Measurements from ENCODE around the gene TMPRSS11F. TPM values are rescaled to one million over a fixed set of nuclear protein-coding genes. Genes with fewer than 3 reads are reported as not detected.

Gene TMPRSS11F
- total RNA-seq, 3 donors from 2014 or later: not detected

DNA sequence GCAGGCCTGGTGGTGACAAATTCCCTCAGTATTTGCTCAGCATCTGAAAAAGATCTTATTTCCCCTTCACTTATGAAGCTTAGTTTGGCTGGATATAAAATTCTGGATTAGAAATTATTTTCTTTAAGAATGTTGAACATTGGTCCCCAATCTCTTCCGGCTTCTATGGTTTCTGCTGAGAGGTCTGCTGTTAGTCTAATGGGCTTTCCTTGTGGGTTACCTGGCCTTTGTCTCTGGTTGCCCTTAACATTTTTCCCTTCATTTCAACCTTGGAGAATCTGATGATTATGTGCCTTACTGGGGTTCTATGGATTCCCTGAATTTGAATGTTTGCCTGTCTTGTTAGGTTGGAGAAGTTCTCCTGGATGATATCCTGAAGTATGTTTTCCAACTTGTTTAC lies 17.4 kb upstream of the TMPRSS11F start:
- Histone ChIP-seq H3K4me1 (ENCODE audit: low read depth) (no peaks in the 10 kb centered on the region), H3K9me3 (no peaks in the 10 kb centered on the region), H3K4me3 (no peak overlapping the region), H3K36me3 (ENCODE audit: low read depth) (no peaks in the 10 kb centered on the region)
- DNase-seq: no peak
- intact Hi-C loops (cut with DNase I, micrococcal nuclease): no loop called here
- no peak for ATAC-seq
- TF ChIP-seq, protein P1, sequence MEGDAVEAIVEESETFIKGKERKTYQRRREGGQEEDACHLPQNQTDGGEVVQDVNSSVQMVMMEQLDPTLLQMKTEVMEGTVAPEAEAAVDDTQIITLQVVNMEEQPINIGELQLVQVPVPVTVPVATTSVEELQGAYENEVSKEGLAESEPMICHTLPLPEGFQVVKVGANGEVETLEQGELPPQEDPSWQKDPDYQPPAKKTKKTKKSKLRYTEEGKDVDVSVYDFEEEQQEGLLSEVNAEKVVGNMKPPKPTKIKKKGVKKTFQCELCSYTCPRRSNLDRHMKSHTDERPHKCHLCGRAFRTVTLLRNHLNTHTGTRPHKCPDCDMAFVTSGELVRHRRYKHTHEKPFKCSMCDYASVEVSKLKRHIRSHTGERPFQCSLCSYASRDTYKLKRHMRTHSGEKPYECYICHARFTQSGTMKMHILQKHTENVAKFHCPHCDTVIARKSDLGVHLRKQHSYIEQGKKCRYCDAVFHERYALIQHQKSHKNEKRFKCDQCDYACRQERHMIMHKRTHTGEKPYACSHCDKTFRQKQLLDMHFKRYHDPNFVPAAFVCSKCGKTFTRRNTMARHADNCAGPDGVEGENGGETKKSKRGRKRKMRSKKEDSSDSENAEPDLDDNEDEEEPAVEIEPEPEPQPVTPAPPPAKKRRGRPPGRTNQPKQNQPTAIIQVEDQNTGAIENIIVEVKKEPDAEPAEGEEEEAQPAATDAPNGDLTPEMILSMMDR (IDR thresholded peaks at IDR 0.05): no peak

DNA sequence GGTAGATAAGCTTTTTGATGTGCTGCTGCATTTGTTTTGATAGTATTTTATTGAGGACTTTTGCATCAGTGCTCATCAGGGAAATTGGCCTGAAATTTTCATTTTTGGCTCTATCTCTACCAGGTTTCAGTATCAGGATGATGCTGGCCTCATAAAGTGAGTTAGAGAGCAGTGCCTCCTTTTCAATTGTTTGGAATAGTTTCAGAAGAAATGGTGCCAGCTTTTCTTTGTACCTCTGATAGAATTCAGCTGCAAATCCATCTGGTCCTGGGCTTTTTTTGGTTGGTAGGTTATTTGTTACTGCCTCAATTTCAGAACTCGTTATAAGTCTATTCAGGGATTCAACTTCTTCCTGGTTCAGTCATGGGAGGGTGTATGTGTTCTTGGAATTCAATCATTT lies 15.6 kb upstream of the TMPRSS11F start:
- ATAC-seq: no peak
- TF ChIP-seq, protein P1 (IDR thresholded peaks at IDR 0.05): no peak

DNA sequence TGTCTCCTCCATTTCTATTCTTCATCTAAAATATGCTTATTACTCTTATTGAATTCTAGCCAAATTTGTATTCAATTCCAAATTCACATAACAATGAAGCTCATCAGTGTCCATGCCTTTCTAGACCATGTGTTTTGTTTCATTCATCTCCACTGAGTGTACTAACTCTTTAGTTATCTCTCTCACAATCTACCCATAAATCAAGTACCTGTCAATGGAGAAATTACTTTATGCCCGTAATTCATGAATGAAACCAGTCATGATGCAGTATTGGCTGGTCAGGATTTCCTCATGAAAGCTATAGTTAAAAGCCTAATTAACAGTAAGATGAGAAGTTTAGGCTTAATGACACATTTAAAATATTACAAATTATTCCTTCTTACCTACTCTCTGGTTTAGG lies 12.2 kb upstream of the TMPRSS11F start:
- intact Hi-C loops (cut with DNase I, micrococcal nuclease): no loop called here

More for the DNA sequence above, 15.6 kb upstream of the TMPRSS11F start:
- H3K9me3 ChIP-seq: no peaks in the 10 kb centered on the region
- no peak for DNase-seq
- H3K4me3 ChIP-seq: no peak overlapping the region
- no peaks in the 10 kb centered on the region for H3K4me1 ChIP-seq (ENCODE audit: low read depth)
- H3K36me3 ChIP-seq (ENCODE audit: low read depth): no peaks in the 10 kb centered on the region
- intact Hi-C loops (cut with DNase I, micrococcal nuclease): no loop called here

DNA sequence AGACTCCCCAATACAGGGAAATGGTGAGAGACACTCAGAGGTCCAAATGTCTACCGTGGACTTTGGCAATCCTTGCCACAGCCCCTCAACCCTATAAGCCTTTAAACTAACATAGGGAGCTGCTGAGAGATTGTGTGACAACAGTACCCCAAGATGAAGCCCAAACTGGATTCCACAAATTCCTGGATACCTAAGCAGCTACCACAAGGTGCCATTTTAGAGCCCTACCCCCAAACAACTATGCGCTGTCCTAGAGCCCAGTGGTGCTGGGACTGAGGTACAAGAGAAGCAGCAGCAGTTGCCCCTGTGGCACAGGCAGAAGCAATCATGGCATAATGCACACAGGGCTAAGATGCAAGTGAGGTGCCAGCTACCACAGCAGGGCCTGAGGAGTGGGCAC lies 2.7 kb upstream of the TMPRSS11F start:
- no peaks in the 10 kb centered on the region for H3K9me3 ChIP-seq
- H3K4me3 ChIP-seq: no peak overlapping the region
- H3K4me1 ChIP-seq (ENCODE audit: low read depth): no peaks in the 10 kb centered on the region
- H3K36me3 ChIP-seq (ENCODE audit: low read depth): no peaks in the 10 kb centered on the region
- DNase-seq (no peak), ATAC-seq (no peak)
- TF ChIP-seq, protein P1 (IDR thresholded peaks at IDR 0.05): no peak
- intact Hi-C loops (cut with DNase I, micrococcal nuclease): no loop called here

More for the DNA sequence above, 12.2 kb upstream of the TMPRSS11F start:
- ATAC-seq (no peak), DNase-seq (no peak)
- Histone ChIP-seq H3K36me3 (ENCODE audit: low read depth) (no peaks in the 10 kb centered on the region), H3K4me3 (no peak overlapping the region), H3K9me3 (no peaks in the 10 kb centered on the region), H3K4me1 (ENCODE audit: low read depth) (no peaks in the 10 kb centered on the region)
- TF ChIP-seq, protein P1 (IDR thresholded peaks at IDR 0.05): no peak

DNA sequence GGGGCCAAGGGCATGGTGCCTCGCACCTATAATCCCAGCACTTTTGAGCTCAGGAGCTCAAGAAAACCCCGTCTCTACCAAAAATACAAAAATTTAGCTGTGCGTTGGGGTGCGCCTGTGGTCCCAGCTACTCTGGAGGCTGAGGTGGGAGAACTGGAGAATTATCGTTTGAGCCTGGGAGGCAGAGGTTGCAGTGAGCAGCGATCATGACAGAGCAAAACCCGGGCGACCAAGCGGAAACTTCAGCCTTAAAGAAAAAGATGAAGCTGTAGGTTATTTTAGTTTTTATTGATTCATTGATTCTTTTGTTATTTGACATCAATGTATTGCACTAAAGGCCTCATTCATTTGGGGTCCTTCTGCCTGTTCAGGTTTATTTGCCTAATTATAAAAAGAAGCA lies 5.4 kb downstream of the TMPRSS11F start:
- TF ChIP-seq, protein P1 (IDR thresholded peaks at IDR 0.05): no peak
- Histone ChIP-seq H3K9me3 (no peaks in the 10 kb centered on the region), H3K4me3 (no peak overlapping the region), H3K36me3 (ENCODE audit: low read depth) (no peaks in the 10 kb centered on the region), H3K4me1 (ENCODE audit: low read depth) (no peaks in the 10 kb centered on the region)
- DNase-seq: no peak
- intact Hi-C loops (cut with DNase I, micrococcal nuclease): no loop called here
- no peak for ATAC-seq

DNA sequence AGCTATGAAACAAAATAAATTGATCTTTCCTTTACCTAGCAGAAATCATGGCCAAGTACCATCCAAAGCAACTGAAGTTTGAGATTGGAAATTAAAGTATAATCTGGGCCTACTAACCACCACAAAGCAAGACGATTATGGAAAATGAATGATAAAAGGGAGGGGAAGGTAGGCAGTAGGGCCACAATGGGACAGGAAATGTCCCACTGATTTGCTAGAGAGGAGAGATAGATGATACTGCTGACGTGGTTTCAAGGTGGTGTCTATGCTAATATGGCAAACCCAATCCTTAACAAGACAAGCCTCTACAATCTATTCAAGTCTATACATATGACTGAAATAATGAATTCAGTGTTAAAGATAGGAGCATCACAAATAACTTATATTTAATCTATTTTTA lies 6.1 kb downstream of the TMPRSS11F start:
- H3K4me1 ChIP-seq (ENCODE audit: low read depth): no peaks in the 10 kb centered on the region
- no peak for ATAC-seq
- no peaks in the 10 kb centered on the region for H3K9me3 ChIP-seq
- no peak overlapping the region for H3K4me3 ChIP-seq
- TF ChIP-seq, protein P1 (IDR thresholded peaks at IDR 0.05): no peak
- intact Hi-C loops (cut with DNase I, micrococcal nuclease): no loop called here
- H3K36me3 ChIP-seq (ENCODE audit: low read depth): no peaks in the 10 kb centered on the region
- no peak for DNase-seq
